Measurements from ENCODE around the gene PIGBOS1.
A peak's percentile ranks its signal among the peaks of the same experiment; 100 is the strongest.
"Not testable (repeated sequence)": the region's sequence is repeated elsewhere in the genome, so short reads cannot be mapped to it uniquely, and the experiment has no call there.

Gene PIGBOS1

GRCh38 chr15:55286442-55287189, 32.3 kb downstream of the PIGBOS1 start:
- CTCF ChIA-PET, result interaction anchor here (2.0 to 3.1 kb wide), 2 partner anchors 46 to 68 kb away, joined by 5 to 20 read pairs; no protein-coding TSS in a partner anchor
- DNase-seq, H3K9me3 Mint-ChIP-seq, H3K27ac Mint-ChIP-seq, H3K27me3 Mint-ChIP-seq: not testable (repeated sequence)
- peaks cover 72% of the 10 kb centered on the region for H3K4me1 Mint-ChIP-seq
- peaks cover 50% of the 10 kb centered on the region for H3K36me3 Mint-ChIP-seq
- H3K4me3 Mint-ChIP-seq, result peak overlapping the region; percentile 17

GRCh38 chr15:55284426-55284825, 34.5 kb downstream of the PIGBOS1 start:
- Mint-ChIP-seq H3K4me3 (no peak overlapping the region), H3K27me3 (no peaks in the 10 kb centered on the region), H3K27ac (no peak overlapping the region), H3K36me3 (peaks cover 59% of the 10 kb centered on the region), H3K9me3 (no peaks in the 10 kb centered on the region), H3K4me1 (peaks cover 92% of the 10 kb centered on the region)
- DNase-seq, result no peak
- CTCF ChIA-PET, result no interaction called here

- peaks cover 97% of the 10 kb centered on the region for H3K4me1 Mint-ChIP-seq
- peak overlapping the region; percentile 50 for H3K27ac Mint-ChIP-seq
- no peaks in the 10 kb centered on the region for H3K27me3 Mint-ChIP-seq
- H3K36me3 Mint-ChIP-seq, result peaks cover 57% of the 10 kb centered on the region
- H3K4me3 Mint-ChIP-seq, result no peak overlapping the region
- no peaks in the 10 kb centered on the region for H3K9me3 Mint-ChIP-seq
- DNase-seq, result no peak
- CTCF ChIA-PET, result no interaction called here
These were observed 35.4 kb downstream of the PIGBOS1 start for GRCh38 chr15:55283379-55284147.

- no peak for DNase-seq
- Mint-ChIP-seq H3K27ac (peak overlapping the region; percentile 77), H3K4me1 (peaks cover 95% of the 10 kb centered on the region), H3K4me3 (no peak overlapping the region), H3K27me3 (no peaks in the 10 kb centered on the region), H3K36me3 (peaks cover 51% of the 10 kb centered on the region), H3K9me3 (no peaks in the 10 kb centered on the region)
- CTCF ChIA-PET, result interaction anchor here (0.6 to 1.9 kb wide), 4 partner anchors 14 to 152 kb away, joined by 3 to 7 read pairs (median 6); no protein-coding TSS in a partner anchor
These were observed 36.6 kb downstream of the PIGBOS1 start for GRCh38 chr15:55282284-55282833.

GRCh38 chr15:55281517-55282228, 37.2 kb downstream of the PIGBOS1 start:
- peaks cover 97% of the 10 kb centered on the region for H3K4me1 Mint-ChIP-seq
- H3K27ac Mint-ChIP-seq, result peak overlapping the region; percentile 85
- no peaks in the 10 kb centered on the region for H3K27me3 Mint-ChIP-seq
- no peaks in the 10 kb centered on the region for H3K9me3 Mint-ChIP-seq
- H3K36me3 Mint-ChIP-seq, result peaks cover 52% of the 10 kb centered on the region
- no peak overlapping the region for H3K4me3 Mint-ChIP-seq
- CTCF ChIA-PET, result interaction anchor here (1.5 to 1.9 kb wide), 3 partner anchors 14 to 153 kb away, joined by 5 to 7 read pairs (median 6); no protein-coding TSS in a partner anchor
- DNase-seq, result no peak

GRCh38 chr15:55280589-55280988, 38.3 kb downstream of the PIGBOS1 start:
- Mint-ChIP-seq H3K4me1 (peaks cover 97% of the 10 kb centered on the region), H3K27ac (peak overlapping the region; percentile 85), H3K36me3 (peaks cover 43% of the 10 kb centered on the region)
- H3K27me3 Mint-ChIP-seq, H3K4me3 Mint-ChIP-seq, H3K9me3 Mint-ChIP-seq: not testable (repeated sequence)
- CTCF ChIA-PET, result interaction anchor here (0.8 to 1.9 kb wide), 2 partner anchors 59 to 64 kb away, joined by 3 to 7 read pairs; no protein-coding TSS in a partner anchor
- DNase-seq, result peak; percentile 39

GRCh38 chr15:55279746-55280351, 39.1 kb downstream of the PIGBOS1 start:
- peaks cover 43% of the 10 kb centered on the region for H3K36me3 Mint-ChIP-seq
- H3K27ac Mint-ChIP-seq, result peak overlapping the region; percentile 96
- peaks cover 98% of the 10 kb centered on the region for H3K4me1 Mint-ChIP-seq
- no peaks in the 10 kb centered on the region for H3K27me3 Mint-ChIP-seq
- no peaks in the 10 kb centered on the region for H3K9me3 Mint-ChIP-seq
- H3K4me3 Mint-ChIP-seq, result peak overlapping the region; percentile 57
- CTCF ChIA-PET, result interaction anchor here (0.9 to 1.1 kb wide), 2 partner anchors 58 to 59 kb away, joined by 3 read pairs; no protein-coding TSS in a partner anchor
- peak; percentile 58 for DNase-seq

GRCh38 chr15:55279100-55279745, 39.7 kb downstream of the PIGBOS1 start:
- peak overlapping the region; percentile 57 for H3K4me3 Mint-ChIP-seq
- peaks cover 37% of the 10 kb centered on the region for H3K36me3 Mint-ChIP-seq
- CTCF ChIA-PET, result interaction anchor here (0.9 to 3.6 kb wide), 3 partner anchors 11 to 58 kb away, joined by 3 to 23 read pairs (median 3); no protein-coding TSS in a partner anchor

GRCh38 chr15:55277715-55278114, 41.2 kb downstream of the PIGBOS1 start:
- Mint-ChIP-seq H3K36me3 (peaks cover 39% of the 10 kb centered on the region), H3K4me3 (peak overlapping the region; percentile 64), H3K27me3 (no peaks in the 10 kb centered on the region), H3K27ac (peak overlapping the region; percentile 94), H3K9me3 (no peaks in the 10 kb centered on the region), H3K4me1 (peaks cover 87% of the 10 kb centered on the region)
- no peak for DNase-seq
- CTCF ChIA-PET, result interaction anchor here (1.5 to 3.6 kb wide), 2 partner anchors 10 to 13 kb away, joined by 4 to 23 read pairs; no protein-coding TSS in a partner anchor

More at GRCh38 chr15:55279100-55279745, 39.7 kb downstream of the PIGBOS1 start:
- Mint-ChIP-seq H3K9me3 (no peaks in the 10 kb centered on the region), H3K4me1 (peaks cover 92% of the 10 kb centered on the region), H3K27me3 (no peaks in the 10 kb centered on the region), H3K27ac (peak overlapping the region; percentile 96)
- DNase-seq, result no peak

- DNase-seq, result peak; percentile 69
- H3K36me3 Mint-ChIP-seq, result peaks cover 41% of the 10 kb centered on the region
- H3K4me1 Mint-ChIP-seq, result peaks cover 85% of the 10 kb centered on the region
- H3K27me3 Mint-ChIP-seq, result no peaks in the 10 kb centered on the region
- H3K4me3 Mint-ChIP-seq, result peak overlapping the region; percentile 64
- no peaks in the 10 kb centered on the region for H3K9me3 Mint-ChIP-seq
- H3K27ac Mint-ChIP-seq, result peak overlapping the region; percentile 94
- CTCF ChIA-PET, result interaction anchor here (1.5 to 3.6 kb wide), 2 partner anchors 9 to 14 kb away, joined by 4 to 23 read pairs; no protein-coding TSS in a partner anchor
These were observed 41.8 kb downstream of the PIGBOS1 start for GRCh38 chr15:55277116-55277564.

GRCh38 chr15:55276324-55276723, 42.6 kb downstream of the PIGBOS1 start:
- peak overlapping the region; percentile 94 for H3K27ac Mint-ChIP-seq
- H3K4me3 Mint-ChIP-seq, result no peak overlapping the region
- DNase-seq, result no peak
- CTCF ChIA-PET, result interaction anchor here (1.5 to 3.6 kb wide), 2 partner anchors 8 to 15 kb away, joined by 4 to 23 read pairs; no protein-coding TSS in a partner anchor
- H3K4me1 Mint-ChIP-seq, result peaks cover 82% of the 10 kb centered on the region
- H3K36me3 Mint-ChIP-seq, result peaks cover 38% of the 10 kb centered on the region
- no peaks in the 10 kb centered on the region for H3K9me3 Mint-ChIP-seq
- H3K27me3 Mint-ChIP-seq, result no peaks in the 10 kb centered on the region

GRCh38 chr15:55270291-55270690, 48.6 kb downstream of the PIGBOS1 start:
- Mint-ChIP-seq H3K36me3 (peaks cover 48% of the 10 kb centered on the region), H3K9me3 (no peaks in the 10 kb centered on the region), H3K4me3 (no peak overlapping the region), H3K27me3 (no peaks in the 10 kb centered on the region), H3K27ac (no peak overlapping the region), H3K4me1 (peaks cover 81% of the 10 kb centered on the region)
- no peak for DNase-seq
- CTCF ChIA-PET, result interaction anchor here (0.9 to 1.2 kb wide), 2 partner anchors 13 to 53 kb away, joined by 3 to 6 read pairs; no protein-coding TSS in a partner anchor

Measured in activated naive CD4-positive, alpha-beta T cell treated with anti-CD3 and anti-CD28 coated beads, Interleukin-2, amount 10 ng/mL, durations not matched to agents 7 days and 5 days (primary cell).